IMR-90 (cell line): ENCODE results near the gene ISOC2. TPM values are rescaled to one million over a fixed set of nuclear protein-coding genes. Genes with fewer than 3 reads are reported as not detected.

ENCODE experiments used
- ATAC-seq: fragments of 200-7000 bp; cut with Tn5 transposase; 2 replicates; pipeline ENCODE4 v1.9.1; 2020; ENCODE audit warnings: low read depth, mild to moderate bottlenecking, moderate library complexity
- BruUV-seq: library from RNA; stranded (reverse); fragments of 400-500 nt; replicated peaks from 2 replicates; lab custom pipeline; 2021; lab: Mats Ljungman, UMichigan
- CTCF ChIA-PET: fragments of 300-600 bp; formaldehyde crosslinking; extraction: SDS; loops from one replicate; lab custom pipeline; 2021; ENCODE audit warnings: antibody characterized with exemption; lab: Yijun Ruan, JAX
- POLR2A ChIA-PET: fragments of 300-600 bp; sonication (Branson Sonifier 250); formaldehyde crosslinking; loops from one replicate; lab custom pipeline; 2022; ENCODE audit warnings: antibody characterized with exemption; ENCODE audit not compliant: unreplicated experiment; lab: Charles Lee
- DNase-seq: peaks from one replicate; pipeline ENCODE4 v3.0.0; 2013
- H2AFZ ChIP-seq: replicated peaks from 2 replicates; pipeline ENCODE3; 2013; ENCODE audit warnings: low read length, mild to moderate bottlenecking; ENCODE audit not compliant: poor library complexity
- H2AK5ac ChIP-seq: 2 replicates; pipeline ENCODE4 v1.6.1; 2013; ENCODE audit warnings: low read depth, low read length, inconsistent platforms
- H2AK9ac ChIP-seq: replicated peaks from 2 replicates; pipeline ENCODE3; 2013; ENCODE audit warnings: mild to moderate bottlenecking, low read depth, low read length, moderate library complexity; ENCODE audit not compliant: poor library complexity
- H2BK120ac ChIP-seq: 2 replicates; pipeline ENCODE4 v1.6.1; 2013; ENCODE audit warnings: low read depth, low read length, inconsistent platforms
- H2BK15ac ChIP-seq: 3 replicates; pipeline ENCODE4 v1.6.1; 2013; ENCODE audit warnings: low read depth, low read length, inconsistent platforms
- H2BK20ac ChIP-seq: 2 replicates; pipeline ENCODE4 v1.6.1; 2013; ENCODE audit warnings: low read depth, mild to moderate bottlenecking, inconsistent platforms, low read length, moderate library complexity
- H2BK5ac ChIP-seq: 2 replicates; pipeline ENCODE4 v1.6.1; 2013; ENCODE audit warnings: mild to moderate bottlenecking, low read depth, low read length, inconsistent platforms; ENCODE audit not compliant: poor library complexity, severe bottlenecking
- H3K14ac ChIP-seq: replicated peaks from 2 replicates; pipeline ENCODE4 v1.6.1; 2013; ENCODE audit warnings: low read depth, low read length, inconsistent platforms
- H3K18ac ChIP-seq: 2 replicates; pipeline ENCODE4 v1.6.1; 2013; ENCODE audit warnings: low read depth, low read length, control low read depth
- H3K23ac ChIP-seq: 2 replicates; pipeline ENCODE4 v1.6.1; 2013; ENCODE audit warnings: low read depth, low read length, inconsistent platforms
- H3K27ac ChIP-seq: 2 replicates; pipeline ENCODE4 v1.5.1; 2013; ENCODE audit warnings: mild to moderate bottlenecking, control low read depth, low read length; ENCODE audit not compliant: insufficient read depth
- H3K27me3 ChIP-seq: 2 replicates; pipeline ENCODE4 v1.6.1; 2013; ENCODE audit warnings: low read length; ENCODE audit not compliant: control insufficient read depth, insufficient read depth
- H3K36me3 ChIP-seq: 2 replicates; pipeline ENCODE4 v1.6.1; 2013; ENCODE audit warnings: low read length, mixed read lengths; ENCODE audit not compliant: control insufficient read depth, insufficient read depth
- H3K4ac ChIP-seq: 2 replicates; pipeline ENCODE4 v1.6.1; 2013; ENCODE audit warnings: low read depth, low read length, inconsistent platforms
- H3K4me1 ChIP-seq: 2 replicates; pipeline ENCODE4 v1.6.1; 2013; ENCODE audit warnings: low read length, mixed read lengths; ENCODE audit not compliant: control insufficient read depth, insufficient read depth
- H3K4me2 ChIP-seq: 2 replicates; pipeline ENCODE4 v1.6.1; 2013; ENCODE audit warnings: low read depth, mild to moderate bottlenecking, control low read depth, low read length, moderate library complexity
- H3K4me3 ChIP-seq: 2 replicates; pipeline ENCODE4 v1.5.1; 2013; ENCODE audit warnings: low read depth, mild to moderate bottlenecking, control low read depth, low read length, moderate library complexity; ENCODE audit not compliant: insufficient read depth
- H3K56ac ChIP-seq: 2 replicates; pipeline ENCODE4 v1.6.1; 2013; ENCODE audit warnings: low read length, inconsistent platforms; ENCODE audit not compliant: insufficient read depth; ENCODE audit errors: extremely low read depth
- H3K79me1 ChIP-seq, 2 experiments: 2 replicates each; pipeline ENCODE4 v1.6.1; 2013; ENCODE audit warnings: low read length in 2 of 2, inconsistent platforms in 1 of 2, low read depth in 1 of 2
- H3K9ac ChIP-seq: 2 replicates; pipeline ENCODE4 v1.6.1; 2013; ENCODE audit warnings: low read depth, low read length, control low read depth
- H3K9me1 ChIP-seq: 2 replicates; pipeline ENCODE4 v1.6.1; 2013; ENCODE audit warnings: low read length, inconsistent platforms; ENCODE audit not compliant: insufficient read depth
- H3K9me3 ChIP-seq: 2 replicates; pipeline ENCODE4 v1.6.1; 2013; ENCODE audit warnings: low read length; ENCODE audit not compliant: control insufficient read depth, insufficient read depth
- H4K20me1 ChIP-seq: 2 replicates; pipeline ENCODE4 v1.6.1; 2013; ENCODE audit warnings: low read length, inconsistent platforms; ENCODE audit not compliant: insufficient read depth
- H4K5ac ChIP-seq: 2 replicates; pipeline ENCODE4 v1.6.1; 2013; ENCODE audit warnings: mild to moderate bottlenecking, low read depth, low read length, control low read depth
- H4K8ac ChIP-seq, 2 experiments: 2 replicates each; pipeline ENCODE4 v1.6.1; 2013; ENCODE audit warnings: low read depth in 2 of 2, low read length in 2 of 2, control low read depth in 1 of 2, inconsistent platforms in 1 of 2
- H4K91ac ChIP-seq: 2 replicates; pipeline ENCODE4 v1.6.1; 2013; ENCODE audit warnings: low read depth, low read length, inconsistent platforms; ENCODE audit not compliant: insufficient read depth
- BHLHE40 ChIP-seq: fragments of 150-350 bp; IDR thresholded peaks from 2 replicates; pipeline ENCODE4 v1.6.1; 2016; ENCODE audit warnings: mild to moderate bottlenecking, low read depth, low read length
- CEBPB ChIP-seq: IDR thresholded peaks from 2 replicates; pipeline ENCODE4 v1.6.1; 2012; ENCODE audit warnings: low read depth, low read length, improper control_type of control experiment
- CHD1 ChIP-seq: IDR thresholded peaks from 2 replicates; pipeline ENCODE4 v1.6.1; 2012; ENCODE audit warnings: low read depth, low read length, improper control_type of control experiment
- CTCF ChIP-seq: conservative IDR thresholded peaks from 2 replicates; pipeline ENCODE4 v1.5.1; 2012; ENCODE audit warnings: mild to moderate bottlenecking, low read depth, low read length, improper control_type of control experiment
- ELK1 ChIP-seq: fragments of 150-350 bp; IDR thresholded peaks from 2 replicates; pipeline ENCODE4 v1.6.1; 2016; ENCODE audit warnings: low read depth, mild to moderate bottlenecking, low read length, moderate library complexity, borderline replicate concordance
- FOS ChIP-seq: fragments of 150-350 bp; IDR thresholded peaks from 2 replicates; pipeline ENCODE4 v1.6.1; 2016; ENCODE audit warnings: low read depth, low read length
- MAFK ChIP-seq: IDR thresholded peaks from 2 replicates; pipeline ENCODE4 v1.6.1; 2012; ENCODE audit warnings: low read depth, low read length, improper control_type of control experiment
- MAZ ChIP-seq: IDR thresholded peaks from 2 replicates; pipeline ENCODE4 v1.6.1; 2012; ENCODE audit warnings: low read depth, mild to moderate bottlenecking, low read length, improper control_type of control experiment, moderate library complexity, borderline replicate concordance
- MXI1 ChIP-seq: IDR thresholded peaks from 2 replicates; pipeline ENCODE4 v1.6.1; 2012; ENCODE audit warnings: low read depth, mild to moderate bottlenecking, low read length, moderate library complexity, borderline replicate concordance
- NFE2L2 ChIP-seq: fragments of 150-350 bp; IDR thresholded peaks from 2 replicates; pipeline ENCODE4 v1.6.1; 2016; ENCODE audit warnings: low read depth, mild to moderate bottlenecking, low read length
- POLR2A ChIP-seq: IDR thresholded peaks from 2 replicates; pipeline ENCODE4 v1.6.1; 2012; ENCODE audit warnings: mild to moderate bottlenecking, low read depth, low read length
- RAD21 ChIP-seq: IDR thresholded peaks from 2 replicates; pipeline ENCODE4 v1.6.1; 2012; ENCODE audit warnings: low read length, improper control_type of control experiment
- RCOR1 ChIP-seq: IDR thresholded peaks from 2 replicates; pipeline ENCODE4 v1.6.1; 2012; ENCODE audit warnings: mild to moderate bottlenecking, low read length, improper control_type of control experiment; ENCODE audit not compliant: insufficient replicate concordance
- RFX5 ChIP-seq: IDR thresholded peaks from 2 replicates; pipeline ENCODE4 v1.8.0; 2012; ENCODE audit warnings: low read depth, mild to moderate bottlenecking, low read length, moderate library complexity
- SMC3 ChIP-seq: fragments of 150-350 bp; IDR thresholded peaks from 2 replicates; pipeline ENCODE4 v1.6.1; 2016; ENCODE audit warnings: low read depth, mild to moderate bottlenecking, antibody characterized with exemption, low read length, moderate library complexity
- WGBS, 2 experiments: methylation state at CpG; one replicate each; pipeline versions ENCODE4 v1.1.5 to v1.1.7; 2013; ENCODE audit warnings: missing lambda C conversion rate in 2 of 2; ENCODE audit not compliant: insufficient read length in 1 of 2; ENCODE audit errors: extremely low coverage in 2 of 2; 5-methylcytosine and 5-hydroxymethylcytosine counted together
- dilution Hi-C: fragments of 300-500 bp; cut with HindIII; formaldehyde crosslinking; loops from one replicate; pipeline ENCODE4 v1.14.3; 2018; ENCODE audit warnings: low sequenced_read_pairs; ENCODE audit not compliant: unreplicated experiment
- in situ Hi-C: fragments of 300-500 bp; cut with MboI; formaldehyde crosslinking; loops from 3 replicates; pipeline ENCODE4 v1.14.3; 2019; ENCODE audit warnings: low sequenced_read_pairs, inconsistent platforms, mixed read lengths
- intact Hi-C: fragments of 100-400 bp; cut with micrococcal nuclease; formaldehyde crosslinking; loops from 2 replicates; pipeline ENCODE4 v1.10.0; 2022
- polyA plus RNA-seq, 3 experiments: library from polyadenylated mRNA; depleted of rRNA; stranded (reverse); fragments of >200 nt; gene quantifications; 2 replicates each; pipeline ENCODE4 v1.2.3, GENCODE V29; 2012; ENCODE audit warnings: low replicate concordance in 1 of 3
- total RNA-seq: library from RNA; depleted of rRNA; stranded (reverse); fragments of >200 nt; gene quantifications from 2 replicates; pipeline ENCODE4 v1.2.3, GENCODE V29; 2012
- TF ChIP-seq, protein P1 (sequence below): fragments of 150-350 bp; IDR thresholded peaks from 2 replicates; pipeline ENCODE4 v1.6.1; 2017; ENCODE audit warnings: mild to moderate bottlenecking, antibody characterized with exemption, low read length, low read depth

Gene ISOC2
- total and polyA plus RNA-seq, 2 of the 4 experiments (the other 2 are of a cell fraction) = 56.1 to 82.1 TPM

- Histone ChIP-seq H2BK15ac (no peak overlapping the region), H3K23ac (no peak overlapping the region), H2AK5ac (no peak overlapping the region), H3K27ac (no peak overlapping the region), H3K36me3 (peaks cover 10% of the 10 kb centered on the region; the same call in 1 of the 2 replicates), H3K4me1 (no peaks in the 10 kb centered on the region), H4K8ac (no peak overlapping the region), H3K14ac (no peak overlapping the region), H3K4ac (no peak overlapping the region), H2BK5ac (no peak overlapping the region), H3K4me2 (no peak overlapping the region), H2AFZ (no peak overlapping the region), H2BK120ac (no peak overlapping the region), H3K18ac (no peak overlapping the region), H4K5ac (no peak overlapping the region), H3K9ac (no peak overlapping the region), H3K9me1 (no peaks in the 10 kb centered on the region), H2BK20ac (no peak overlapping the region), H3K4me3 (no peak overlapping the region), H3K27me3 (no peaks in the 10 kb centered on the region), H4K91ac (no peak overlapping the region), H3K79me1 (no peaks in the 10 kb centered on the region), H3K56ac (no peak overlapping the region), H3K9me3 (no peaks in the 10 kb centered on the region), H2AK9ac (no peak overlapping the region), H4K20me1 (no peaks in the 10 kb centered on the region)
- dilution Hi-C loops = no loop called here
- ChIA-PET POLR2A (no interaction called here), CTCF (no interaction called here)
- intact Hi-C loops = loop anchor here (5.0 kb wide), 1 partner anchor 95 kb away; the partner anchor contains the start of gene UBE2S
- ATAC-seq (no peak), DNase-seq (no peak)
- in situ Hi-C loops = no loop called here
- WGBS, 2 experiments = 98 to 100% methylated on average over 3 to 6 of the region's 9 CpGs
- TF ChIP-seq CEBPB = no peak
- no peak for TF ChIP-seq RFX5
- TF ChIP-seq CTCF = no peak
- TF ChIP-seq SMC3 = no peak
- no peak for TF ChIP-seq NFE2L2
- TF ChIP-seq CHD1 = no peak
- no peak for TF ChIP-seq MAFK
- no peak for TF ChIP-seq RAD21
- TF ChIP-seq POLR2A = no peak
- TF ChIP-seq ELK1 = no peak
- TF ChIP-seq FOS = no peak
- TF ChIP-seq MXI1 = no peak
- no peak for TF ChIP-seq BHLHE40
- TF ChIP-seq, protein P1, sequence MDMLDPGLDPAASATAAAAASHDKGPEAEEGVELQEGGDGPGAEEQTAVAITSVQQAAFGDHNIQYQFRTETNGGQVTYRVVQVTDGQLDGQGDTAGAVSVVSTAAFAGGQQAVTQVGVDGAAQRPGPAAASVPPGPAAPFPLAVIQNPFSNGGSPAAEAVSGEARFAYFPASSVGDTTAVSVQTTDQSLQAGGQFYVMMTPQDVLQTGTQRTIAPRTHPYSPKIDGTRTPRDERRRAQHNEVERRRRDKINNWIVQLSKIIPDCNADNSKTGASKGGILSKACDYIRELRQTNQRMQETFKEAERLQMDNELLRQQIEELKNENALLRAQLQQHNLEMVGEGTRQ = no peak
- TF ChIP-seq RCOR1 = no peak
- no peak for TF ChIP-seq MAZ
- BruUV-seq = no TSS peak
Measured at GRCh38 chr19:55502197-55502952, 40.9 kb upstream of the ISOC2 start.
